ENCODE results near the gene FILIP1.
A peak's percentile ranks its signal among the peaks of the same experiment; 100 is the strongest.
"Not testable (repeated sequence)": the region's sequence is repeated elsewhere in the genome, so short reads cannot be mapped to it uniquely, and the experiment has no call there.

Gene FILIP1

GRCh38 chr6:75449630-75450206 lies 43.9 kb downstream of the FILIP1 start:
- DNase-seq: no peak

DNA sequence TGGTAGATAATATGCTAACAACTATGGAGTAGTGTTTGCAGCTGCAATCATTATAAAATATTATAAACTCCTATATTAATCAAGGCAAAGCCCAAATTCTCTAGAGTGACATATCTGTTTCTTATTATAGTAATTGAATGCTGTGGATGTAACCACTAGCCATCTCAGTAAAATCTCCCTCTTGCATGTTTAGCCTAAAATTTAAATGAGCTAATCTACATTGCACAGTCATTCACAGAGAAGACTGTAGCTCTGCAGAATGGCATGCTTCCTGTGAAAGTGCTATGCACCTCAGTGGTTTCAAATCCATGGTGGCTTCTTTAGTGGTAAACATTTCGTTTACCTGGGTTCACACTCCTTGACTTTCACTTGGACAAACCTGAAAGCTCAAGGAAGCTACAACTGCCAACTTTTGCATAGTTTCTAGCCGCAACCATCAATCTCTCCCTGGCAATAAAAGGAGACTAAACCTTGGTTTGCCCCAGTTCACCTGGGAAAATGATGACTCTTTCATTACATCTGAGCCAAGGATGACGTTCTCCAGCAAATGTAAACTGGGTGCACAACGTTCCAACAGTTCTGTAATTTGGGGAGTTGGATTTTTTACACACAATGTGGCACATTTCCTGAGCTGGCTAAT lies 47.2 kb downstream of the FILIP1 start:
- no peak for DNase-seq

- no peak for DNase-seq
Measured at GRCh38 chr6:75445738-75446137, 47.9 kb downstream of the FILIP1 start.

DNA sequence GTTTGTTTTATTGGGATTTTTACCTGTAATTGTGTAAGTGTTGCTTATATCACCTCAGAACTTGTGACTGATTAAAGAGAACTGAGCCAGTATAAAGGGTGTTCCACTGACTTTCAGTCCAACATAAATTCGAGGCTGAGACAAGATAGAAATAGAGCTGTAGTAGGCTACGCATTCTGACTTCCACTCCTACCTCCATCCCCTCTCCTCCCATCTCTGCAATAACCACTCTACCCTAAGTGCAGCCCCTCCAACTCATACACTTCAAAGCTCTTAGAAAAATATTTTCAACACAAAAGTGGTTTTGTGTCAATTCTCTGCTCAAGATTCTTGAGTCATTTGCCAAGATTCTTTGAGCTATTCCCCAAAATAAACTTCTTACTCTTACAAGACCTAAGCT lies 48.7 kb downstream of the FILIP1 start:
- DNase-seq: no peak

DNA sequence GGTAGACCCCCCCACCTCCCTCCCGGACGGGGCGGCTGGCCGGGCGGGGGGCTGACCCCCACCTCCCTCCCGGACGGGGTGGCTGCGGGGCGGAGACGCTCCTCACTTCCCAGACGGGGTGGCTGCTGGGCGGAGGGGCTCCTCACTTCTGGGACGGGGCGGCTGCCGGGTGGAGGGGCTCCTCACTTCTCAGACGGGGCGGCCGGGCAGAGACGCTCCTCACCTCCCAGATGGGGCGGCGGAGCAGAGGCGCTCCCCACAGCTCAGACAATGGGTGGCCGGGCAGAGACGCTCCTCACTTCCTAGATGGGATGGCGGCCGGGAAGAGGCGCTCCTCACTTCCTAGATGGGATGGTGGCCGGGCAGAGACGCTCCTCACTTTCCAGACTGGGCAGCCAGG lies 51.7 kb downstream of the FILIP1 start:
- DNase-seq: not testable (repeated sequence)

DNA sequence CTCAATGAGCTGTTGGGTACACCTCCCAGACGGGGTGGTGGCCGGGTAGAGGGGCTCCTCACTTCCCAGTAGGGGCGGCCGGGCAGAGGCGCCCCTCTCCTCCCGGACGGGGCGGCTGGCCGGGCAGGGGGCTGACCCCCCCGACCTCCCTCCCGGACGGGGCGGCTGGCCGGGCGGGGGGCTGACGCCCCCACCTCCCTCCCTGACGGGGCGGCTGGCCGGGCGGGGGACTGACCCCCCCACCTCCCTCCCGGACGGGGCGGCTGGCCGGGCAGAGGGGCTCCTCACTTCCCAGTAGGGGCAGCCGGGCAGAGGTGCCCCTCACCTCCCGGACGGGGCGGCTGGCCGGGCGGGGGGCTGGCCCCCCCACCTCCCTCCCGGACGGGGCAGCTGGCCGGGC lies 52.1 kb downstream of the FILIP1 start:
- not testable (repeated sequence) for DNase-seq

DNA sequence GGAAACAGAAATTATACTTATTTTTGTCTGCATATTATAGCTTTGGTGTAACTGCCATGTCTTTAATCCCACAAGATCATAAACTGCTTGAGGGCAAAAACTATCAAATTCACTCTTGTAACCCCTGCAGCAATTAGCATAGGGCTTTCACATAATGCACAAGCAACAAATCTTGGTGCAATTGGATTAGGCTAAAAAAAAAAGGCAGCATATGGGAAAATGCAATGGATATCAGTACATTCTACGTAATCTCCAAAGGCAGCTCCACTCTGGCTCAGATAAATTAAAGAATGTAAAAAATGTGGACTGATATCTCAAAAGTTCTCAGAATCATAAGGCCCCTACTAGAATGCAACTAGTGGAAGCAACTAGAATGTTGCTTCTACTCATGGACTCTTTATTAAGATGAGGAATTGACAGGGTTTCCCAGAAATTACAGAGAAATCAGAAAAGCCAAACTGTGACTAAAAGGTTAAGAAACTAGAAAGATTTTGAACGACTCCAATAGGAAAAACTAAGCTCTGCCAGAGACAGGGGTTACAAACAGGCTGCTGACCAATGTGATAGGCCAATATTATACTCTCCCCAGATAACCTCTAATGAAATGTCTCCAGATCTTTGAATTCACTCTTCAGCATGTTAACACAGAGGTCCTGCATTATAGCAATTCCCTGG lies 55.0 kb downstream of the FILIP1 start:
- no peak for DNase-seq

DNA sequence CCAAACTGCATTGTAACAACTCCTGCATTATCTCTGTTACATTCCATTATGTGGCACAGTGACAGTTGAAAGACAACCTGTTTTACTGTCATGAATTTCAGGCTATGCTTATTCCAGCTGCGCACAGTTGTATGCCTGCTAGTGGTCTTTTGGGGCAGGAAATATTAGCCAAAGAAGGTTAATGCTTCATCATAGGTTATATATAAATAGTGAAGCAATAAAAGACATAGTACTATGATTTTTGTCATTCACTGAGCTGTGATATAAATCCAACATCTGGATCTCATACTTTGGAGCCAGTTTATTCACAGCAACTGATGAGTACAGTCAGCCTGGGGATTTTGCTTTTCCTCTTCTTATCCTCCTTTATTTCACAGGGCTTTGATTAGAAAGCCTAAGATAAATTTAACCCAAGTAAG lies 55.6 kb downstream of the FILIP1 start:
- DNase-seq: no peak

- DNase-seq: no peak
Measured at GRCh38 chr6:75437421-75437891, 56.1 kb downstream of the FILIP1 start.

GRCh38 chr6:75436869-75437268 lies 56.7 kb downstream of the FILIP1 start:
- DNase-seq: no peak

DNA sequence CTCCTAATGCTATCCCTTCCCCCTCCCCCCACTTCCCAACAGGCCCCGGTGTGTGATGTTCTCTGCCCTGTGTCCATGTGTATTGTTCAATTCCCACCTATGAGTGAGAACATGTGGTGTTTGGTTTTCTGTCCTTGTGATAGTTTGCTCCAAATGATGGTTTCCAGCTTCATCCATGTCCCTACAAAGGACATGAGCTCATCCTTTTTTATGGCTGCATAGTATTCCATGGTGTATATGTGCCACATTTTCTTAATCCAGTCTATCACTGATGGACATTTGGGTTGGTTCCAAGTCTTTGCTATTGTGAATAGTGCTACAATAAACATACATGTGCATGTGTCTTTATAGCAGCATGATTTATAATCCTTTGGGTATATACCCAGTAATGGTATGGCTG lies 60.8 kb downstream of the FILIP1 start:
- DNase-seq: not testable (repeated sequence)

DNA sequence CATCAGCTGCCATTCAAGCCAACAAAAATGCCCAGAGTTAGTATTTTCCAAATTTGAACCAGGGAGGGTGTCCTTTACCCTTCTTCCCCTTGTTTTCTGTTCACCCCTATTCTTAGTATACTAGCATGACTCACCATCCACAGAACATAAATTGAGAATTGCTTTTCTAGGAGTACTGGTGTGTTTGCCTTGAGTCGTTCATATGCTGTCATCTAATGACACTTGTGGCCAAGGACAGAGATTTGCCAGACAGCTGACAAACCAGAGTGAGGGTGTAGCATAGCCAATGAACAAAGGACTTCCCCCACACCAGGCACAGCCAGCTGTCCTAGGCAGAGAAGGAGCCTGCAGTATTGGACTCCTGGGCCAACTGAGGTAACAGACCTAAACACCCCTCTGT lies 62.2 kb downstream of the FILIP1 start:
- no peak for DNase-seq

- DNase-seq: no peak
Measured at GRCh38 chr6:75430631-75431325, 62.8 kb downstream of the FILIP1 start.

- DNase-seq: no peak
Measured at GRCh38 chr6:75429061-75429703, 64.4 kb downstream of the FILIP1 start.

- DNase-seq: no peak
Measured at GRCh38 chr6:75428204-75428603, 65.4 kb downstream of the FILIP1 start.

- no peak for DNase-seq
Measured at GRCh38 chr6:75427329-75427728, 66.3 kb downstream of the FILIP1 start.

DNA sequence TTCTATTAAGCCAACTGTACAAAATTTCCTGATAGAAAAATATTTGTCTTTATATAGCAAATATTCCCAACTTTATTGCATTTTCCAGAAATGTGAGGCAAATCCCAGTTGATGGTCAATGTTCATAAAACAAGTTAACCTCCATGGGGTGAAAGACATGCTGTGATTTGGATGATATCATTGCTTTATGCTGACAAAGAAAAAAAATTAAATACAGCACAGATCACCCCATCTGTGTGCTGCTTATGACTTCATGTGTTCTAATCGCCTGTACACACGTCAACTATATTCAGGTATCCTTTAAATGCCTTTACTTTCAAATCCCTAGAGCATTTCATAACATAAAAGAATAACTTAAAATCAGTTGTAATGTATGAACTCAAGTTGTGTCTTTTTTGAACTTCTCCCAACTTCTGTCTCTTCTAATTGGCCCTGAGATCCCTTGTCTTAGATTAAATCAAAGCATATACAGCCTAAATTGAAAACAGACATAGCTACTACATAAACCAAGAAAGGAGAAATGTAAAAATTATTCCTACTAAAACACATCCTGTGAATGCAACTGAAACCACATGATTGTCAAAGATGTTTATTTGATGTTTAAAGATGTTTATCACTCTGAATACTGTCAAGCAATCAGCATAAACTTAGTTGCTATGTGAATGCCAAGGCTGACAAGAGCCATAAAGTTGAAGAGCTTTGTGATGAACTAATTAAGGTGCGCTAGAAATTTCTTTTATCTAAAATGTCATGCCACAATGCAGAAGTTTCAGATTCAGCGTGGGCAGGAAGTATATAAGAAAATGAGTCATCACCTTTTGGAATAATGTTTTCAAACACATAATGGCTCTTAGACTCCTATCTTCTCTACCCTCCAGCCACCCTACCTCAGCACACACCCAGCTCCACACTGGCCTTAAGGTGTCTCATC lies 68.7 kb downstream of the FILIP1 start:
- peak; percentile 2 for DNase-seq

DNA sequence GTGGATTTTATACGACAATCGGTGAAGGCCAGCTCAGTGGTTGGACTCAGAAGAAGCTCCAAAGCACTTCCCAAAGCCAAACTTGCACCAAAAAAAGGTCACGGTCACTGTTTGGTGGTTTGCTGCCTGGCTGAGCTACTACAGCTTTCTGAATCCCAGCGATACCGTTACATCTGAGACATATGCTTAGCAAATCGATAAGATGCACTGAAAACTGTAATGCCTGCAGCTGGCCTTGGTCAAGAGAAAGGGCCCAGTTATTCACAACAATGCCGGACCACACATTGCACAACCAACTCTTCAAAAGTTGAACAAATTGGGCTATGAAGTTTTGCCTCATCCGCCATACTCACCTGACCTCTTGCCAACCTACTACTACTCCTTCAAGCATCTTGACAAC lies 70.2 kb downstream of the FILIP1 start:
- DNase-seq: no peak

- no peak for DNase-seq
Measured at GRCh38 chr6:75422024-75422639, 71.5 kb downstream of the FILIP1 start.

- no peak for DNase-seq
Measured at GRCh38 chr6:75421316-75422023, 72.1 kb downstream of the FILIP1 start.

- no peak for DNase-seq
Measured at GRCh38 chr6:75419980-75420379, 73.6 kb downstream of the FILIP1 start.

Measured in CD4-positive, alpha-beta T cell treated with Interleukin-6 for 4 hours (primary cell).